Naive thymus-derived CD4-positive, alpha-beta T cell (primary cell): ENCODE results near the gene DOCK2. TPM values are rescaled to one million over a fixed set of nuclear protein-coding genes. Genes with fewer than 3 reads are reported as not detected.

Experiments used
- ATAC-seq: fragments of 150-1000 bp; cut with Tn5 transposase; 2 replicates; pipeline ENCODE4 v1.10.0; 2021; ENCODE audit warnings: mild to moderate bottlenecking, moderate library complexity
- CTCF ChIA-PET: fragments of 350-600 bp; sonication (Branson Sonifier 250); formaldehyde crosslinking; loops from one replicate; lab custom pipeline; 2021; ENCODE audit warnings: antibody characterized with exemption; lab: Charles Lee
- POLR2A ChIA-PET: fragments of 350-600 bp; sonication (Branson Sonifier 250); formaldehyde crosslinking; loops from one replicate; lab custom pipeline; 2021; ENCODE audit warnings: antibody characterized with exemption, inconsistent platforms; lab: Charles Lee
- DNase-seq, 9 donors: peaks; one replicate each; pipeline versions ENCODE4 v3.0.0 to v3.0.0-alpha.2; 2020 to 2022; ENCODE audit warnings: mixed read lengths in 1 of 9
- H3K27ac ChIP-seq: one replicate; pipeline ENCODE4 v1.7.0; 2013; ENCODE audit warnings: mild to moderate bottlenecking, low read depth, low read length, moderate library complexity
- H3K27me3 ChIP-seq, 2 donors: one replicate each; pipeline ENCODE4 v1.7.0; 2013; ENCODE audit warnings: low read length in 2 of 2, mild to moderate bottlenecking in 2 of 2, moderate library complexity in 2 of 2; ENCODE audit not compliant: control insufficient read depth in 2 of 2, insufficient read depth in 2 of 2
- H3K36me3 ChIP-seq, 3 experiments: 1 replicate in 2 of 3; 2 replicates in 1 of 3; pipeline ENCODE4 v1.7.0; 2013; ENCODE audit warnings: low read length in 3 of 3, mild to moderate bottlenecking in 3 of 3, moderate library complexity in 1 of 3; ENCODE audit not compliant: insufficient read depth in 3 of 3, control insufficient read depth in 2 of 3
- H3K4me1 ChIP-seq, 2 donors: one replicate each; pipeline ENCODE4 v1.7.0; 2013; ENCODE audit warnings: low read length in 2 of 2, mild to moderate bottlenecking in 2 of 2, moderate library complexity in 1 of 2; ENCODE audit not compliant: control insufficient read depth in 2 of 2, insufficient read depth in 2 of 2
- H3K4me3 ChIP-seq: 2 replicates; pipeline ENCODE4 v1.7.0; 2013; ENCODE audit warnings: mild to moderate bottlenecking, low read length
- H3K9me3 ChIP-seq, 3 experiments: 1 replicate in 2 of 3; 2 replicates in 1 of 3; pipeline ENCODE4 v1.7.0; 2013; ENCODE audit warnings: low read length in 3 of 3; ENCODE audit not compliant: control insufficient read depth in 2 of 3
- H3K27ac Mint-ChIP-seq, 9 donors: one replicate each; pipeline ENCODE4 v1.8.0; 2020 to 2022; ENCODE audit warnings: mixed read lengths in 9 of 9, mild to moderate bottlenecking in 8 of 9, moderate library complexity in 5 of 9, inconsistent platforms in 2 of 9
- H3K27me3 Mint-ChIP-seq, 5 donors: one replicate each; pipeline ENCODE4 v1.8.0; 2021 to 2022; ENCODE audit warnings: mixed read lengths in 5 of 5, mild to moderate bottlenecking in 1 of 5
- H3K36me3 Mint-ChIP-seq, 5 donors: one replicate each; pipeline ENCODE4 v1.8.0; 2020 to 2022; ENCODE audit warnings: mixed read lengths in 5 of 5, mild to moderate bottlenecking in 3 of 5, inconsistent platforms in 1 of 5
- H3K4me1 Mint-ChIP-seq, 7 donors: one replicate each; pipeline ENCODE4 v1.8.0; 2020 to 2022; ENCODE audit warnings: mixed read lengths in 7 of 7, mild to moderate bottlenecking in 3 of 7, inconsistent platforms in 1 of 7
- H3K4me3 Mint-ChIP-seq, 10 donors: one replicate each; pipeline ENCODE4 v1.8.0; 2020 to 2022; ENCODE audit warnings: mild to moderate bottlenecking in 10 of 10, mixed read lengths in 10 of 10, moderate library complexity in 6 of 10, inconsistent platforms in 2 of 10
- H3K9me3 Mint-ChIP-seq, 11 donors: one replicate each; pipeline ENCODE4 v1.8.0; 2020 to 2022; ENCODE audit warnings: mixed read lengths in 11 of 11, mild to moderate bottlenecking in 4 of 11, inconsistent platforms in 1 of 11, moderate library complexity in 1 of 11
- intact Hi-C, 2 donors: fragments of 100-400 bp; cut with micrococcal nuclease; formaldehyde crosslinking; loops; one replicate each; pipeline ENCODE4 v1.15.1; 2023
- polyA plus RNA-seq, 2 donors: library from polyadenylated mRNA; unstranded; fragments of 300-500 nt; fragmentation: Illumina TruSeq; gene quantifications; one replicate each; pipeline ENCODE4 v1.2.3, GENCODE V29; 2021
- total RNA-seq, 6 experiments: library from RNA in 5 of 6; stranded (reverse) in 5 of 6; gene quantifications; 1 replicate in 5 of 6; 2 replicates in 1 of 6; pipeline ENCODE4 v1.2.3 and lab custom pipeline; 2021 to 2026

The DOCK2 gene
- total and polyA plus RNA-seq, 7 experiments from 2014 or later = 63.7 to 345 (median 202) TPM

DNA sequence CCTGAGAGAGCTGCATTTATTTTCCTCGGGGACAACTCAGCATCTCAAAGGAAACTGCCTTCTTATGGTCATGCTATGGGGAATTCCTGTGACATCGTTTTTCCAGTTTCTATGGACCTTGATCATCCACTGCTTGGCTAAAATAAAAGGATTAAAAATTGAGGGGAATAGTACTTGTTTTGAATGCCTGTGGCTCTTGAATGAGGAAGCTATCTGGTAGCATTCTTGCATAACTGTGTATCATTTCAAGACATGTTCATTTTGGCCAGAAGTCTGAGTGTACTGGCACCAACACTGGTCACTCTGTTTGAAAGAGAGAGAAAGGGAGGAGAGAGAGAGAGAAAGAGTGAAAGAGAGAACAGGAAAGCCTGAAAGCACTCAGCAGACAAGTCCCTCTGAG, 116.7 kb downstream of the DOCK2 start:
- Mint-ChIP-seq H3K27me3 (no peaks in the 10 kb centered on the region), H3K9me3 (peaks cover 0 to 2% (median 0%) of the 10 kb centered on the region in 11 donors), H3K36me3 (peaks cover 26 to 73% (median 53%) of the 10 kb centered on the region in 5 donors), H3K4me3 (no peak overlapping the region), H3K27ac (peak overlapping the region in 1 of 9 donors; percentile 46), H3K4me1 (peaks cover 0 to 17% (median 0%) of the 10 kb centered on the region in 7 donors)
- ChIA-PET CTCF (no interaction called here), POLR2A (interaction anchor here (0.8 kb wide), 1 partner anchor 20 kb away, joined by 3 read pairs; no protein-coding TSS in a partner anchor)
- intact Hi-C loops = loop anchor here in 1 of 2 donors (10.0 kb wide), 1 partner anchor 231 kb away; the partner anchor contains the start of gene INSYN2B
- H3K27ac ChIP-seq = no peak overlapping the region
- H3K9me3 ChIP-seq = no peaks in the 10 kb centered on the region
- ATAC-seq = no peak
- no peak for DNase-seq
- no peak overlapping the region for H3K4me3 ChIP-seq
- H3K27me3 ChIP-seq = no peaks in the 10 kb centered on the region
- H3K4me1 ChIP-seq = no peaks in the 10 kb centered on the region
- peaks cover 7 to 60% (median 22%) of the 10 kb centered on the region in 3 experiments for H3K36me3 ChIP-seq

DNA sequence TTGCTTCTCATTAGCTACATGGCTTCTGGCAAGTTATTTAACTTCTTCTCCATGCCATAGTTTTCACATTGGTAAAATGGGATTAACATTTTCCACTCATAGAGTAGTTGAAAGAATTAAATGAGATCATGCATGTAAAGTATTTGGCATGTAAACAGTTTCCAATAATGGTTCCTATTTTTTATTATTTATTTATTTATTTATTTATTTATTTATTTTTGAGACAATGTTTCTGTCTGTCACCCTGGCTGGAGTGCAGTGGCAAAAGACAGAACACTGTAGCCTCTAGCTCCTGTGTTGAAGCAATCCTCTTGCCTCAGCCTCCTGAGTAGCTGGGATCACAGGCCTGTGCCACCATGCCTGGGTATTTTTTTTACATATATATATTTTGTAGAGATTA, 117.7 kb downstream of the DOCK2 start:
- H3K9me3 Mint-ChIP-seq = peaks cover 0 to 2% (median 0%) of the 10 kb centered on the region in 11 donors
- no peak overlapping the region for H3K4me3 ChIP-seq
- ChIA-PET POLR2A (no interaction called here), CTCF (no interaction called here)
- H3K27me3 ChIP-seq = no peaks in the 10 kb centered on the region
- no peak overlapping the region for H3K27ac ChIP-seq
- no peak for ATAC-seq
- no peak for DNase-seq
- peaks cover 21 to 73% (median 59%) of the 10 kb centered on the region in 5 donors for H3K36me3 Mint-ChIP-seq
- peaks cover 0 to 17% (median 0%) of the 10 kb centered on the region in 7 donors for H3K4me1 Mint-ChIP-seq
- peaks cover 4 to 58% (median 19%) of the 10 kb centered on the region in 3 experiments for H3K36me3 ChIP-seq
- no peak overlapping the region for H3K27ac Mint-ChIP-seq
- no peaks in the 10 kb centered on the region for H3K9me3 ChIP-seq
- no peaks in the 10 kb centered on the region for H3K4me1 ChIP-seq
- no peak overlapping the region for H3K4me3 Mint-ChIP-seq
- H3K27me3 Mint-ChIP-seq = no peaks in the 10 kb centered on the region
- intact Hi-C loops = loop anchor here in 1 of 2 donors (10.0 kb wide), 1 partner anchor 230 kb away; the partner anchor contains the start of gene INSYN2B

DNA sequence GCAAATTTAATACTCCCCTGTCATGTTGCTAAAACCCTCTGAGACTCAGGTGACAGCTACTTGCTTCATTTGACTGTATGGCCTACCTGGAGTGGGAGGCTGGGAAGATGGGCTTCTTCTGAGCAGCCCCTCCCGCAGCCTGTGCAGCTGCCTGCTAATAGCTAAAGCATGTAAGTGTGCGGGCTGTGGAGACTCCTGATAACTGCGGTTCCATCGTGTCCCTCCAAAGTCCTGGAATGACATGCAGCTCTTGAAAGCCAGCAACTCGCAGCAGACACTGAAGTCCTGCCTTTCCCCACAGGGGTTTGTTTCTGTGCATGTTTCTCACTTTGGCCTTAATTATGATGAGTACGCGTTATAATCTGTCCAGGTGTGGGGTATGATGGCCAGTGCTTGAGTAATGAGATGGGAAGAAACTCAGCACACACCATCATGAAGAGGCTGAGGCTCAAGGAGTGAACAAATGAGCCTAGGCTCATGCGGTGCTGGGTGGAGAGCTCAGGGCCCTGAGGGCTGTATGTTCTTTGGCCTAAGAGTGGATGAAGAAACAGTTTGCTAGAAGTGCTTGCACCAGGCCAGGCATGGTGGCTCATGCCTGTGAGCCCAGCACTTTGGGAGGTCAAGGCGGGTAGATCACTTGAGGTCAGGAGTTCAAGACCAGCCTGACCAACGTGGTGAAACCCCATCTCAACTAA, 119.1 kb downstream of the DOCK2 start:
- Mint-ChIP-seq H3K36me3 (peaks cover 12 to 69% (median 54%) of the 10 kb centered on the region in 5 donors), H3K4me1 (peaks cover 0 to 9% (median 0%) of the 10 kb centered on the region in 7 donors), H3K27ac (no peak overlapping the region), H3K4me3 (no peak overlapping the region), H3K27me3 (no peaks in the 10 kb centered on the region), H3K9me3 (no peaks in the 10 kb centered on the region)
- DNase-seq (no peak), ATAC-seq (no peak)
- Histone ChIP-seq H3K27me3 (no peaks in the 10 kb centered on the region), H3K27ac (no peak overlapping the region), H3K36me3 (peaks cover 3 to 51% (median 4%) of the 10 kb centered on the region in 3 experiments), H3K4me1 (no peaks in the 10 kb centered on the region), H3K4me3 (no peak overlapping the region), H3K9me3 (no peaks in the 10 kb centered on the region)
- ChIA-PET CTCF (interaction anchor here (0.6 kb wide), 1 partner anchor 106 kb away, joined by 6 read pairs; no protein-coding TSS in a partner anchor), POLR2A (no interaction called here)
- intact Hi-C loops = loop anchor here in 1 of 2 donors (10.0 kb wide), 1 partner anchor 229 kb away; the partner anchor contains the start of gene INSYN2B

DNA sequence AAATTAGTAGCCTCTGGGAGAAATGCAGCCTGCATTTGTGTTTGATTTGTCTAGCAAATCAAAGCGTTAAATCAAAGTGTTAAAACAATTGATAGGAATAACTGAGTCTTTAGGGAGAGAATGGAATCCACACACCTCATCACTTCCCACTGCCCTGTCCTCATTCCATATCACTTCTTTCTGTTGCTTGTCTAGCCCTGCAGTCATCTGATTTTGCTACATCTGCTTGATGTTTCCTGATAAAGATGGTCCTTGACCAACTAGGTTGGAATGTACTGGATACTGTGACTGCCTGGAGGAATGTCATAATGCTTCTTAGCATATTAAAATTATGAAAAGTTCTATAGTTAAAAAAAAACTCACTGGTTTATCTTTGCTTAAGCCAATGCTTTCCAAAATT, 119.9 kb downstream of the DOCK2 start:
- peaks cover 0 to 50% (median 4%) of the 10 kb centered on the region in 3 experiments for H3K36me3 ChIP-seq
- no peak overlapping the region for H3K27ac ChIP-seq
- no peaks in the 10 kb centered on the region for H3K4me1 ChIP-seq
- no peaks in the 10 kb centered on the region for H3K27me3 Mint-ChIP-seq
- H3K36me3 Mint-ChIP-seq = peaks cover 10 to 69% (median 54%) of the 10 kb centered on the region in 5 donors
- H3K27me3 ChIP-seq = no peaks in the 10 kb centered on the region
- peaks cover 0 to 5% (median 0%) of the 10 kb centered on the region in 7 donors for H3K4me1 Mint-ChIP-seq
- ATAC-seq (no peak), DNase-seq (no peak)
- H3K4me3 Mint-ChIP-seq = no peak overlapping the region
- CTCF ChIA-PET = no interaction called here
- no peaks in the 10 kb centered on the region for H3K9me3 ChIP-seq
- no peak overlapping the region for H3K27ac Mint-ChIP-seq
- intact Hi-C loops = loop anchor here in 1 of 2 donors (10.0 kb wide), 1 partner anchor 228 kb away; the partner anchor contains the start of gene INSYN2B
- H3K9me3 Mint-ChIP-seq = no peaks in the 10 kb centered on the region
- POLR2A ChIA-PET = no interaction called here
- no peak overlapping the region for H3K4me3 ChIP-seq

DNA sequence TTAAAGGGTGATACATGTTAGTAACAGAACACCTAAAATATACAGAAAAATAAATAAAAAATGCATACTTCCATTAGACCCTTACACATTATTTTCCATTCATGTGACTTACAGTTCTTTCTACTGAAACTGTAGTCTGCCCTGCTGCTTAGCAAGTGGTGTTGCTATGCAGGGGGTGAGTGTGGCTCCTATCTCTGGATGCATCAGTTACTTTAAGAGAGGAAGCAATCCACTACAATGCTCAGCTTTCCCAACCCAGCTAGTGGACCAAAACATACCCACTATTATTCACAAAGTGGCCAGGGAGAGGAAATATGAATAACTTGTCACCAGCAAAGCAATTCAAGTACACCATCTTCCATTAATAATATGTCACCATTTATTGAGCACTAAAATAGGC, 121.8 kb downstream of the DOCK2 start:
- no peak for ATAC-seq

DNA sequence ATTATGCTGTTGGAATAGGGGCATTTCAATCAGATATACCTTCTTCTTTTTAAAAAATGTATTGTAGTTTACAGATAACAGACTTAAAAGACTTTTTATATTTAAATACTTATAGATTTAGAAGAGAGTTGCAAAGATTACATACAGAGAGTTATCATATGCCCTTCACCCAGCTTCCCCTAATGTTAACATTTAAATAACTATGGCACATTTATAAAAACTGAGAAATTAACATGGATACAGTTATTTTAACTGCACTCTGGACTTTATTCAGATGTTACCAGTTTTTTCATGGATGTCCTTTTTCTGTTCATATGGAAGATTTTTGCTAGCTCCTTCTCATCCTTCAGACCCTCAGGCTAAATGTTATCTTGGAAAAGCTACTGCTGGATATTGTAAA, 123.2 kb downstream of the DOCK2 start:
- no peaks in the 10 kb centered on the region for H3K4me1 ChIP-seq
- peaks cover 0 to 60% (median 0%) of the 10 kb centered on the region in 3 experiments for H3K36me3 ChIP-seq
- H3K9me3 ChIP-seq = no peaks in the 10 kb centered on the region
- ChIA-PET POLR2A (no interaction called here), CTCF (no interaction called here)
- intact Hi-C loops = no loop called here
- Mint-ChIP-seq H3K27ac (no peak overlapping the region), H3K4me1 (peaks cover 0 to 1% (median 0%) of the 10 kb centered on the region in 7 donors), H3K9me3 (no peaks in the 10 kb centered on the region), H3K27me3 (no peaks in the 10 kb centered on the region), H3K4me3 (no peak overlapping the region), H3K36me3 (peaks cover 14 to 86% (median 63%) of the 10 kb centered on the region in 5 donors)
- DNase-seq (no peak), ATAC-seq (no peak)
- no peak overlapping the region for H3K4me3 ChIP-seq
- H3K27me3 ChIP-seq = no peaks in the 10 kb centered on the region
- no peak overlapping the region for H3K27ac ChIP-seq

More for the DNA sequence above, 121.8 kb downstream of the DOCK2 start:
- ChIA-PET CTCF (no interaction called here), POLR2A (no interaction called here)
- H3K4me3 ChIP-seq = no peak overlapping the region
- no peaks in the 10 kb centered on the region for H3K9me3 Mint-ChIP-seq
- DNase-seq = no peak
- H3K4me3 Mint-ChIP-seq = no peak overlapping the region
- intact Hi-C loops = loop anchor here in 1 of 2 donors (10.0 kb wide), 1 partner anchor 226 kb away; the partner anchor contains the start of gene INSYN2B
- H3K27ac Mint-ChIP-seq = no peak overlapping the region
- H3K4me1 Mint-ChIP-seq = peaks cover 0 to 1% (median 0%) of the 10 kb centered on the region in 7 donors
- no peaks in the 10 kb centered on the region for H3K27me3 Mint-ChIP-seq
- no peak overlapping the region for H3K27ac ChIP-seq
- H3K27me3 ChIP-seq = no peaks in the 10 kb centered on the region
- no peaks in the 10 kb centered on the region for H3K9me3 ChIP-seq
- H3K4me1 ChIP-seq = no peaks in the 10 kb centered on the region
- H3K36me3 Mint-ChIP-seq = peaks cover 9 to 80% (median 58%) of the 10 kb centered on the region in 5 donors
- peaks cover 0 to 55% (median 0%) of the 10 kb centered on the region in 3 experiments for H3K36me3 ChIP-seq
